PC-9 (cell line): ENCODE data around the gene CACNA1G. TPM values are rescaled to one million over a fixed set of nuclear protein-coding genes. Genes with fewer than 3 reads are reported as not detected.

ENCODE experiments used
- BruUV-seq: library from RNA; stranded (reverse); fragments of 400-500 nt; replicated peaks from 2 replicates; lab custom pipeline; 2021; lab: Mats Ljungman, UMichigan
- CTCF ChIA-PET: fragments of 300-600 bp; sonication (Branson Sonifier 250); formaldehyde crosslinking; loops from one replicate; lab custom pipeline; 2022; ENCODE audit warnings: antibody characterized with exemption; lab: Charles Lee
- POLR2A ChIA-PET: fragments of 300-600 bp; sonication (Branson Sonifier 250); formaldehyde crosslinking; loops from one replicate; lab custom pipeline; 2022; ENCODE audit warnings: antibody characterized with exemption; ENCODE audit not compliant: unreplicated experiment; lab: Charles Lee
- DNase-seq, 2 experiments: peaks; one replicate each; pipeline versions ENCODE4 v3.0.0 to v3.0.0-alpha.2; 2015 to 2022; ENCODE audit warnings: mixed read lengths in 1 of 2
- H2AFZ ChIP-seq: fragments of 200-600 bp; sonication (generic); 2 replicates; pipeline ENCODE4 v1.8.1; 2017; ENCODE audit warnings: antibody characterized with exemption
- H3F3A ChIP-seq: fragments of 200-600 bp; sonication (generic); 2 replicates; pipeline ENCODE4 v1.8.1; 2017; ENCODE audit warnings: antibody characterized with exemption, mild to moderate bottlenecking, low read depth; ENCODE audit not compliant: insufficient read depth
- H3K27ac ChIP-seq: fragments of 200-600 bp; sonication (generic); 2 replicates; pipeline ENCODE4 v1.6.1; 2016; ENCODE audit warnings: mixed run types
- H3K27me3 ChIP-seq: fragments of 200-600 bp; sonication (generic); 2 replicates; pipeline ENCODE4 v1.6.1; 2016; ENCODE audit warnings: low read depth, mixed run types; ENCODE audit not compliant: insufficient read depth
- H3K36me3 ChIP-seq: fragments of 200-600 bp; sonication (generic); 2 replicates; pipeline ENCODE4 v1.6.1; 2016; ENCODE audit warnings: low read depth, mixed run types
- H3K4me1 ChIP-seq: fragments of 200-600 bp; sonication (generic); replicated peaks from 2 replicates; pipeline ENCODE4 v1.6.1; 2016; ENCODE audit warnings: mixed run types; ENCODE audit not compliant: insufficient read depth
- H3K4me2 ChIP-seq: fragments of 200-600 bp; sonication (generic); 2 replicates; pipeline ENCODE4 v1.6.1; 2017; ENCODE audit warnings: mixed run types
- H3K4me3 ChIP-seq: fragments of 200-600 bp; sonication (generic); 2 replicates; pipeline ENCODE4 v1.6.1; 2016; ENCODE audit warnings: mixed run types
- H3K79me2 ChIP-seq: fragments of 200-600 bp; sonication (generic); 2 replicates; pipeline ENCODE4 v1.6.1; 2017; ENCODE audit warnings: low read depth, mixed run types
- H3K9me2 ChIP-seq: fragments of 200-600 bp; sonication (generic); 2 replicates; pipeline ENCODE4 v1.8.1; 2017; ENCODE audit warnings: mild to moderate bottlenecking; ENCODE audit not compliant: insufficient read depth
- H3K9me3 ChIP-seq: fragments of 200-600 bp; sonication (generic); 2 replicates; pipeline ENCODE4 v1.8.1; 2016; ENCODE audit warnings: low read depth; ENCODE audit not compliant: insufficient read depth
- H4K20me1 ChIP-seq: fragments of 200-600 bp; sonication (generic); 2 replicates; pipeline ENCODE4 v1.8.1; 2017; ENCODE audit not compliant: insufficient read depth
- CTCF ChIP-seq: fragments of 200-600 bp; sonication (generic); conservative IDR thresholded peaks from 2 replicates; pipeline ENCODE4 v1.6.1; 2017; ENCODE audit warnings: mixed run types, antibody characterized with exemption, mild to moderate bottlenecking, moderate library complexity
- EZH2 ChIP-seq: fragments of 200-600 bp; sonication (generic); IDR thresholded peaks from 2 replicates; pipeline ENCODE4 v1.8.0; 2017; ENCODE audit warnings: antibody characterized with exemption, low read depth
- intact Hi-C: fragments of 100-400 bp; cut with micrococcal nuclease; formaldehyde crosslinking; loops from one replicate; pipeline ENCODE4 v1.10.0; 2022; ENCODE audit not compliant: unreplicated experiment
- total RNA-seq: library from RNA; stranded (reverse); gene quantifications from 2 replicates; pipeline ENCODE4 v1.2.3, GENCODE V29; 2021

CACNA1G gene
- total RNA-seq, 1 experiment from 2014 or later, result 0.46 TPM

- H3K79me2 ChIP-seq, result no peaks in the 10 kb centered on the region
- 0 out of 2 replicates have a peak, but pooled peaks cover 4% of the 10 kb centered on the region for H3F3A ChIP-seq
- DNase-seq, result no peak
- H2AFZ ChIP-seq, result no peak overlapping the region
- H3K9me3 ChIP-seq, result no peaks in the 10 kb centered on the region
- no peaks in the 10 kb centered on the region for H3K9me2 ChIP-seq
- H3K4me1 ChIP-seq, result no peaks in the 10 kb centered on the region
- H3K27ac ChIP-seq, result no peak overlapping the region
- POLR2A ChIA-PET, result no interaction called here
- no peak overlapping the region for H3K4me3 ChIP-seq
- CTCF ChIA-PET, result interaction anchor here (0.6 kb wide), 1 partner anchor 127 kb away, joined by 10 read pairs; no protein-coding TSS in a partner anchor
- TF ChIP-seq EZH2 (no peak), CTCF (no peak)
- no peaks in the 10 kb centered on the region for H4K20me1 ChIP-seq
- intact Hi-C loops, result no loop called here
- peaks cover 16% of the 10 kb centered on the region; the same call in 1 of the 2 replicates for H3K27me3 ChIP-seq
- no peak overlapping the region for H3K4me2 ChIP-seq
- H3K36me3 ChIP-seq, result no peaks in the 10 kb centered on the region
- no TSS peak for BruUV-seq
Measured at GRCh38 chr17:50570032-50570431, 9.5 kb downstream of the CACNA1G start.

- Histone ChIP-seq H3K27me3 (peaks cover 16% of the 10 kb centered on the region; the same call in 1 of the 2 replicates), H3K4me1 (no peaks in the 10 kb centered on the region), H3K9me3 (no peaks in the 10 kb centered on the region), H3K79me2 (no peaks in the 10 kb centered on the region), H3K9me2 (no peaks in the 10 kb centered on the region), H3F3A (0 out of 2 replicates have a peak, but pooled peaks cover 3% of the 10 kb centered on the region), H3K27ac (no peak overlapping the region), H3K4me3 (no peak overlapping the region), H3K4me2 (no peak overlapping the region), H2AFZ (no peak overlapping the region), H3K36me3 (no peaks in the 10 kb centered on the region), H4K20me1 (no peaks in the 10 kb centered on the region)
- intact Hi-C loops, result no loop called here
- ChIA-PET POLR2A (no interaction called here), CTCF (interaction anchor here (0.6 kb wide), 1 partner anchor 126 kb away, joined by 10 read pairs; no protein-coding TSS in a partner anchor)
- no peak for DNase-seq
- TF ChIP-seq EZH2 (no peak), CTCF (no peak)
- BruUV-seq, result no TSS peak
Measured at GRCh38 chr17:50570528-50570927, 10.0 kb downstream of the CACNA1G start.

GRCh38 chr17:50571681-50572080 is 11.2 kb downstream of the CACNA1G start:
- H4K20me1 ChIP-seq, result no peaks in the 10 kb centered on the region
- POLR2A ChIA-PET, result interaction anchor here (0.5 kb wide), 1 partner anchor 196 kb away, joined by 3 read pairs; no protein-coding TSS in a partner anchor

More at GRCh38 chr17:50571681-50572080, 11.2 kb downstream of the CACNA1G start:
- Histone ChIP-seq H3K4me1 (no peaks in the 10 kb centered on the region), H3K4me2 (no peak overlapping the region), H3K27me3 (peaks cover 7% of the 10 kb centered on the region; the same call in 1 of the 2 replicates), H3K36me3 (no peaks in the 10 kb centered on the region), H3K79me2 (no peaks in the 10 kb centered on the region), H3K27ac (no peak overlapping the region), H3K9me3 (no peaks in the 10 kb centered on the region), H3K9me2 (no peaks in the 10 kb centered on the region), H3F3A (no peaks in the 10 kb centered on the region), H3K4me3 (no peak overlapping the region), H2AFZ (no peak overlapping the region)
- CTCF ChIA-PET, result no interaction called here
- no TSS peak for BruUV-seq
- TF ChIP-seq CTCF (no peak), EZH2 (no peak)
- no peak for DNase-seq
- intact Hi-C loops, result no loop called here
